Measurements from ENCODE around the gene RPGRIP1.

Gene RPGRIP1

GRCh38 chr14:21308479-21309237, 28.8 kb downstream of the RPGRIP1 start:
- Histone ChIP-seq H3K79me2 (ENCODE audit: low read length) (no peaks in the 10 kb centered on the region), H3K4me3 (ENCODE audit: low read length) (peak overlapping the region; percentile 54), H3K9me3 (replicated peaks; ENCODE audit: insufficient read depth, low read length) (no peaks in the 10 kb centered on the region), H3F3A (ENCODE audit: insufficient read depth, low read length) (peaks cover 10% of the 10 kb centered on the region), H3K27ac (ENCODE audit: low read length) (peak overlapping the region; percentile 84; the same call in 1 of the 2 replicates), H3K9me2 (replicated peaks; ENCODE audit: insufficient read depth, low read length) (no peaks in the 10 kb centered on the region), H3K9ac (ENCODE audit: low read length) (peak overlapping the region; percentile 61; the same call in 1 of the 2 replicates), H3K36me3 (replicated peaks; ENCODE audit: insufficient read depth, low read length) (no peaks in the 10 kb centered on the region), H2AFZ (ENCODE audit: low read length) (peak overlapping the region; percentile 78), H3K27me3 (replicated peaks; ENCODE audit: insufficient read depth, low read length) (no peaks in the 10 kb centered on the region), H3K4me1 (ENCODE audit: low read length) (peaks cover 7% of the 10 kb centered on the region; the same call in 1 of the 2 replicates), H4K20me1 (ENCODE audit: insufficient read depth, low read length) (no peaks in the 10 kb centered on the region), H3K4me2 (ENCODE audit: low read depth, low read length) (peak overlapping the region; percentile 69)
- TF ChIP-seq EZH2phosphoT487 (IDR thresholded peaks at IDR 0.05; ENCODE audit: low read length) (no peak), CTCF (IDR thresholded peaks at IDR 0.05; ENCODE audit: low read length) (no peak), EZH2 (optimal IDR thresholded peaks at IDR 0.05; ENCODE audit: low read depth, low read length) (no peak)
- DNase-seq = peak; percentile 92

GRCh38 chr14:21309238-21309636, 29.4 kb downstream of the RPGRIP1 start:
- no peak for DNase-seq
- no peak for TF ChIP-seq CTCF (IDR thresholded peaks at IDR 0.05; ENCODE audit: low read length)
- no peak for TF ChIP-seq EZH2 (optimal IDR thresholded peaks at IDR 0.05; ENCODE audit: low read depth, low read length)
- TF ChIP-seq EZH2phosphoT487 (IDR thresholded peaks at IDR 0.05; ENCODE audit: low read length) = no peak
- H3K36me3 ChIP-seq (replicated peaks; ENCODE audit: insufficient read depth, low read length) = no peaks in the 10 kb centered on the region
- H3F3A ChIP-seq (ENCODE audit: insufficient read depth, low read length) = peaks cover 10% of the 10 kb centered on the region
- no peaks in the 10 kb centered on the region for H3K9me2 ChIP-seq (replicated peaks; ENCODE audit: insufficient read depth, low read length)
- H3K27me3 ChIP-seq (replicated peaks; ENCODE audit: insufficient read depth, low read length) = no peaks in the 10 kb centered on the region
- H3K9me3 ChIP-seq (replicated peaks; ENCODE audit: insufficient read depth, low read length) = no peaks in the 10 kb centered on the region
- peaks cover 7% of the 10 kb centered on the region; the same call in 1 of the 2 replicates for H3K4me1 ChIP-seq (ENCODE audit: low read length)
- H3K79me2 ChIP-seq (ENCODE audit: low read length) = no peaks in the 10 kb centered on the region
- H3K4me2 ChIP-seq (ENCODE audit: low read depth, low read length) = peak overlapping the region; percentile 62; the same call in 1 of the 2 replicates
- peak overlapping the region; percentile 78 for H2AFZ ChIP-seq (ENCODE audit: low read length)
- H3K4me3 ChIP-seq (ENCODE audit: low read length) = peak overlapping the region; percentile 50
- H4K20me1 ChIP-seq (ENCODE audit: insufficient read depth, low read length) = no peaks in the 10 kb centered on the region
- H3K9ac ChIP-seq (ENCODE audit: low read length) = peak overlapping the region; percentile 61; the same call in 1 of the 2 replicates
- peak overlapping the region; percentile 48; the same call in 1 of the 2 replicates for H3K27ac ChIP-seq (ENCODE audit: low read length)

GRCh38 chr14:21309956-21310355, 30.1 kb downstream of the RPGRIP1 start:
- Histone ChIP-seq H3K27ac (ENCODE audit: low read length) (no peak overlapping the region), H3K9ac (ENCODE audit: low read length) (no peak overlapping the region), H3F3A (ENCODE audit: insufficient read depth, low read length) (peaks cover 10% of the 10 kb centered on the region), H3K9me2 (replicated peaks; ENCODE audit: insufficient read depth, low read length) (no peaks in the 10 kb centered on the region), H2AFZ (ENCODE audit: low read length) (no peak overlapping the region), H3K36me3 (replicated peaks; ENCODE audit: insufficient read depth, low read length) (no peaks in the 10 kb centered on the region), H4K20me1 (ENCODE audit: insufficient read depth, low read length) (no peaks in the 10 kb centered on the region), H3K4me2 (ENCODE audit: low read depth, low read length) (no peak overlapping the region), H3K79me2 (ENCODE audit: low read length) (no peaks in the 10 kb centered on the region), H3K9me3 (replicated peaks; ENCODE audit: insufficient read depth, low read length) (no peaks in the 10 kb centered on the region), H3K4me1 (ENCODE audit: low read length) (peaks cover 7% of the 10 kb centered on the region; the same call in 1 of the 2 replicates), H3K4me3 (ENCODE audit: low read length) (no peak overlapping the region), H3K27me3 (replicated peaks; ENCODE audit: insufficient read depth, low read length) (no peaks in the 10 kb centered on the region)
- no peak for TF ChIP-seq EZH2phosphoT487 (IDR thresholded peaks at IDR 0.05; ENCODE audit: low read length)
- no peak for TF ChIP-seq CTCF (IDR thresholded peaks at IDR 0.05; ENCODE audit: low read length)
- TF ChIP-seq EZH2 (optimal IDR thresholded peaks at IDR 0.05; ENCODE audit: low read depth, low read length) = no peak
- no peak for DNase-seq

Data from MM.1S (cell line).